GM19238 (cell line): ENCODE results near the gene ZP2.
"Not testable (repeated sequence)": the region's sequence is repeated elsewhere in the genome, so short reads cannot be mapped to it uniquely, and the experiment has no call there.

ENCODE experiments used
- DNase-seq: peaks from one replicate; pipeline ENCODE4 v3.0.0; 2011; ENCODE audit warnings: low spot score; ENCODE audit not compliant: insufficient read length

The ZP2 gene

DNA sequence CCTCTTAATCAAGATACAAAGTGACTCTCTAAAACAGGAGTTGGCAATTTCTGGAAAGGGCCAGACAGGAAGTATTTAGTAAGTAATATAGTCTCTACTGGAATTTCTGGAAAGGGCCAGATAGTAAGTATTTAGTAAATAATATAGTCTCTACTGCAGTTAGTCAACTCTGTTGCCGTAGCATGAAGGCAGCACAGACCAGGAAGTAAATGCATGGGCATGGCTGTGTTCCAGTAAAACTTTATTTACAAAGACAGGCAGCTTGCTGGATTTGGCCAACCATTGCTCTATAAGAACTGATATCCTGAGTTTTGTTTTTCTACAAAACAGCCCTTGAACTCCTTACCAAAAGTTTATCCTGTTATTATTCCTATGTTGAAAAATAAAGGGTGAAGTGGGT is 36.0 kb downstream of the ZP2 start:
- no peak for DNase-seq

DNA sequence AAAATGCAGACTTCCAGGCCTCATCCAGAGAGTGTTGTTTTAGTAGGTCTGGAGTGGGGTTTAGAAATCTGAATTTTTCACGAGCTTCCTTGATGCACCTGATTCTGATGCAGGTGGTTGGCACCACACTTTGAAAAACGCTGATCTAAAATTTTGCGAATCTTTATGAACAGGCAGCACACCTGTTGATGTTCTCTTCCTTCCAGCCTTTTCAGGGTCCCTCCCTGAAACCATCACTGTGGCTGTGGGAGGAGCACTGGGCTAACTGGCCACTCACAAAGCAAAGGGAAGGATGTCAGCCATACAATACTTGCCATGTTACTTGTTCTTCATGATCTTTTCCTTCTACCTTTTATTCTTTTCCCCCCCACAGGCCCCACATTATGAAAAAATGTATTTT is 38.7 kb downstream of the ZP2 start:
- no peak for DNase-seq

DNA sequence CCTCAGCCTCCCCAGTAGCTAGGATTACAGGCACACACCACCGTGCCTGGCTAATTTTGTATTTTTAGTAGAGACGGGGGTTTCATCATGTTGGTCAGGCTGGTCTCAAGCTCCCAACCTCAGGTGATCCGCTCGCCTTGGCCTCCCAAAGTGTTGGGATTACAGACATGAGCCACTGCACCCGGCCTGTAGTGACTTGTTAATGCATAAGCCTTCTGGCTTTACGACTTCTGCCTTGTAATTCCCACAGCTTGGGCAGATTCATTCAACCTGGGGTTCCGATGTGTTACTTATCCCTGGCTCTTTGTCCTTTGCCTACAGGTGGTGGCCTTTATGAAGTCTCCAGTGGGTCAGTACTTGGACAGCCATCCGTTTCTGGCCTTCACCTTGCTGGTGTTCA is 41.3 kb downstream of the ZP2 start:
- not testable (repeated sequence) for DNase-seq

DNA sequence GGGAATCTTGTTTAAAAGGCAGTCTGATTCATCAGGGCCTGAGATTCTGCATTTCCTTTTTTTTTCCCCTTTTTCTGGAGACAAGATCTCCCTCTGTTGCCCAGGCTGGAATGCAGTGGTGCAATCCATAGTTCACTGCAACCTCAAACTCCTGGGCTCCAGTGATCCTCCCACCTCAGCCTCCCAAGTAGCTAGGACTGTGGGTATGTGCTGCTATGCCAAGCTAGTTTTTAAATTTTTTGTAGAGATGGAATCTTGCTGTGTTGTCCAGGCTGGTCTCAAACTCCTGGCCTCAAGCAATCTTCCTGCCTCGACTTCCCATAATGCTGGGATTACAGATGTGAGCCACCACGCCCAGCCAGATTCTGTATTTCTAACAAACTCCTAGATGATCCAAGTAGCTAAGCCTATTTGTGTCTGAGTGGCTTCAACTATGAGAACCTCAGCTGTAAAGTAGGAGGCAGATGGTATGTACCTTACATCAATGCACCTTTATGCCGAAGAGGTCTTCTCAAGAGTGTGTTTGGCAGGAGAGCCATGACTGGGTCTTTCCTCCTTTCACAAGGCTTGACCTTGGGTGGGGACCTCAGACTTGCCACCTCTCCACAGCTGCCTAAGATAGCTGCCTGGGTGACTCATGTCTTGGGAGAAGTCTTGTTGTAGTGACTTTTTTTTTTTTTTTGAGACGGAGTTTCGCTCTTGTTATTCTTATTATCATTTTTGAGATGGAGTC is 42.0 kb downstream of the ZP2 start:
- DNase-seq: no peak

DNA sequence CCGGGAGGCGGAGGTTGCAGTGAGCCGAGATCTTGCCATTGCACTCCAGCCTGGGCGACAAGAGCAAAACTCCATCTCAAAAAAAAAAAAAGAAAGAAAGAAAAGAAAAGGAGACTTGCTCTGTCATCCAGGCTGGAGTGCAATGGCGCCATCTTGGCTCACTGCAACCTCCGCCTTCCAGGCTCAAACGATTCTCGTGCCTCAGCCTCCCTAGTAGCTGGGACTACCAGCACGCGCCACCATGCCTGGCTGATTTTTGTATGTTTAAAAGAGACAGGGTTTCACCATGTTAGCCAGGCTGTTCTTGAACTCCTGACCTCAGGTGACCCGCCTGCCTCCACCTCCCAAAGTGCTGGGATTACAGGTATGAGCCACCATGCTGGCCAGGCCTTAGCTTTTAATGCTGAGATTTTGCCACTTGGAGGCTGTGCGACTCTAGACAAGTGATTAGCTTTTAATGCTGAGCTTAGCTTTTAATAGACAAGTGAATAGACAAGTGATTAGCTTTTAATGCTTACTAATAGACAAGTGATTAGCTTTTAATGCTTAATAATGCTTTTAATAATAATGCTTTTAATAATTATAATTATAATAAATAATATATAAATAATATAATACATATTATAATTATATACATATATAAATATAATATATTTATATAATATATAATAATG is 43.3 kb downstream of the ZP2 start:
- DNase-seq: no peak

DNA sequence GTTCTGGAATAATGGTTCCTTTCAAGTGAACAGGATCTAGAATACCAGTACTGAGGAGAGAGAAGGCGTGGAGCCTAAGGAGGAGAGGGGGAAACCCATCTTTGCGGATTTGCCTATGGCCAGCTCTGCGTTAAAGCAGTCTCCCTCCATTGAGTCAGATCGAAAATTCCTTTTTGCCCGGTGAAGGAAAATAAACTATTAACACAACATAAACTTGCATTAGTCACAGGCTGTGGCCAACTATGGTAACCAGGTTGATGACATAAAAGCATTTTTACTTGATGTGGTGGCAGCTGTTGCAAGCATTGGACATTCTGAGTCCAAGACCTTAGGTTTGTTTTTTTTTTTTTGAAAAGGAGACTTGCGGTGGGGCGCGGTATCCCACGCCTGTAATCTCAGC is 44.0 kb downstream of the ZP2 start:
- DNase-seq: no peak

DNA sequence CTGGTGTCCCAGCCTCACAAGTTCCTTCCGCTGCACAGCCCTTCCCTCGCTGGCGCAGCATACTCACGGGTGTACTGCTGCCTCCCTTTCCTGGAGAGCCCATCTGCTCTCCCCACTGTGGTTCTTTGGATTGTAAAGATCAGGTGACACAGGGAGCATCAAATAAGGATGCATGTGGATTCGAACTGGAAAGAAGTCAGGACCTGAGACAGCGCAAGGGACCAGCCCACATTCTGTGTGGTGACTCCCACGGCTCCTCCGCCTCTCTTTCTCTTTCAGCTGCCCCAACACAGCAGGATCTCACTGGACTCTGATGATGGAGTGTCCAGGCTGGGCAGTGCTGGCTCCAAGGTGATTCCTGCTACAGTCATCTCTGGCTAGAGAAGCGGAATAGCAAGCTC is 44.8 kb downstream of the ZP2 start:
- no peak for DNase-seq

DNA sequence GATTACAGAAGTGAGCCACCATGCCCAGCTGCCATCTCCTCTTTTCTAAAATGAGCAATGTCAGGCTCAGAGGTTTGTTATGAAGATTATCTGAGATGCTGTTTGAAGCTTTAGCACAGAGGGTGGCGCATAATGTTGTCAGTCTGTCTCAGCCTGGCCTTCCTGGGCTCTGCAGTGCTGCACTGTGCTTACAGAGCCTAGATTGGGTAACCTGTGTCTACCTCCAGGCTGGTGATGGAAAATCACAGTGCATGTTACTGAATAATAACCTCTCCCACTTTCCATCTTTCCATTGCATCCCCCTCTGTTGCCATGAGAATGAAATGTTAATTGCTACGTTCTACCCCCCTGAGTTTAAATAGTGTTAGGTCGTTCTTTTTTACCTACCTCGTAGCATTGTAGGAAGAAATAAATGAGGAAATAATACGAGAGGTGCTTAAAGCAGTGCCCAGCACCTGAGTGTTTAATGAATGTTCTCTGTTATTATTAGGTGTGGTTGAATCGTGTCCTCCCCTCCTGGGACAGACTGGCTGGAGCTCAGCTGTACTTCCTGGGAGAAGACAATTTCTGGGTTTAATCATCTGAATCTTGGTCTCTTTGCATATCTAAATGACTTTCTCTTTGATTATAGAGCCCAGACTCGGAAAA is 46.7 kb downstream of the ZP2 start:
- no peak for DNase-seq

DNA sequence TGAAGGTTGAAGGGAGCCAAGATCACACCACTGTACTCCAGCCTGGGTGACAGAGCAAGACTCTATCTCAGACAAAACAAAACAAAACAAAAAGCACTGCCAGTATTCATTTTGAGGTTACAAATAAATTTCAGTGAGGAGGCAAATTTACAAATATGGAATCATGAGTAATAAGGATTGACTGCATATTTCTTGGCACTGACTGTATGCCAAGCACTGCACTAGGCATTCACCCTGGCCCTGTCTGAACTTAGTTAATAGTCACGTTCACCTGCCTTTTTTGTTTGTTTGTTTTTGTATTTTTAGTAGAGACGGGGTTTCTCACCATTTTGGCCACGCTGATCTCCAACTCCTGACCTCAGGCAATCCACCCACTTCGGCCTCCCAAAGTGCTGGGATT is 47.8 kb downstream of the ZP2 start:
- DNase-seq: no peak

DNA sequence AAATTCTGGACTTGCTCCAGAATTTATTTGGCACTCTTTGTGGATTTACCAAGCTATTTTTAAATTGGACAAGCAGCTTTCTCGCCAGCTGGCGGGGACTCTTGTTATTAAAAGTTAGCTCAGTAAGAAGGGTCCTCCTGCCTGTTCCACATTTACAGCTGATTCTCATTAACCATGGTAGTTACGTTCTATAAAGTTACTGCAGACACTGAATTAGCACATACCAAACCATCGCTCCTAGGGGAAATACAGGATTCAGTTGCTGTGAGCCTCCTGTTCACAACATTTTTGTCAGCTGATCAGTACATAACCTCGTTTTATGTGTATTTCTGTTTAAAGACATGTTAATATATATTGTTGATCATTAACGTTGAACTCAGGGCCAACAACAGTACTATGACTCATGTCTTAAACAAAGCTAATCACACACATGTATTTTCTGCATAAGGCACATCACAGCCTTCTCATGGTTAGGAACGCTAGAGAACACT is 48.7 kb downstream of the ZP2 start:
- DNase-seq: no peak

DNA sequence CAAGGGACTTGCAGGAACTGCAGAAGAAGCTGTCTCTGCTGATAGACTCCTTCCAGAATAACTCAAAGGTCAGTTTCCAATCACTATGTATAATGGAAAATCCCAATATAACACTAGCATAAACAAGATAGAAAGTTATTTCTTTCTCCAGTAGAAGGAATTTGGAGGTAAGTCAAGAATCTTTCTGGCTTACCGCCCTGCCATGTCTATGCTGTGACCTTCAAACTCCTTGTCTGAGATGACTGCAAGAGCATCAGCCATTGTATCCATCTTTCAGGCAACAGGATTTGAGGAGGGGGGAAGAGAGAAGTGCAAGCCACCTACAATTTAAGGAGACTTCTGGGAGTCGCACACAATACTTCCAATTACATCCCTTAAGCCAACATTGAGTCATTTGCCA is 50.2 kb downstream of the ZP2 start:
- no peak for DNase-seq

DNA sequence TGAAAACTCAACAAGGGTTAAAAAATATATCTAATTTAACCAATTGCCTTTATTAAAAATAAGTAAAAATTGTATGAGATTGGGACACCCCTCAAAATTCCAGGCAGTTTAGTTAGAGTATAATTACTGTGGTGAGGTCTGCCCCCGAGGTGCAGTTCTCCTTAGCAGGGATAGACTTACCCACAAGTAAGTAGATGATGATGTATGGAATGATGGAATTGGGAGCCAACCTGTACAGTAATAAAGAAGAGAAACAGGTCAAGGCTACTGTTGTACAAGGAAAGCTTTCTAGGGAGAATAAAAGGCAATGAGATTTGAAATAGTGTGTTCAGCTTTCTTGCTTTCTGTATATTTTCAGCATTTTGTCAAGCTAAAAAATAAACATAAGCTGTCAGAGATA is 51.1 kb downstream of the ZP2 start:
- no peak for DNase-seq

DNA sequence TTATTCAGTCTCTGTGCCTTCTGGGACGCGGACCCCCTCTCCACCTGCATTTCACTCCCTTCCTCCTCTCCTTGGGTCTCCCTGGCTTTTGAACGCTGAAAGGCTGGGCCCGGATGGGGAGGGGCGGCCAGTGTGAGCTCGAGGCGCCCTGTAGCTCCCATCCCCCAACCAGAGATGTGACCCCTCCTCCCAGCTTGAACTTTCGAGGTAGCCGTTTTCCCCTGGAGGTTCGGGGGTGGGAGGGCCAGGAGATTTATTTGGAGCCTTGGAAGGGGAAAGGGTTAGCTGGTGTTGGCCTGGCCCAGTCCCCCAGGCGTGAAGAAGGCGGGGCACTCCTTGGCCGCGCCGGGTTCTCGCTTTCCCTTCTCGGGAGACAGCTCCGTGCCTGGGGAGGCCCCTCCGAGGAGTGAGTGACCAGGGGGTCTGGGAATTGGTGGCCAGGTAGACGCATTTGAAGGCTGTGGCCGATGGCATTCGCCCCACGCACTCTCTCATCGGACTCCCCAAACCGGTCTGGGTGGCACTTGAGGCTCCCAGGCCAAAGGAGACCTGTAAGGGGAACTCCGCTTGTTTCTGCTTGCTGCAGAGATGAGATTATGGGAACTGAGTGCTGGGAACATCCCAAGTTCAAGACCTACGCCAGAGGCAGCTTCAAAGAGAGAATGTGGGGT is 52.0 kb downstream of the ZP2 start:
- DNase-seq: peak; percentile 32

DNA sequence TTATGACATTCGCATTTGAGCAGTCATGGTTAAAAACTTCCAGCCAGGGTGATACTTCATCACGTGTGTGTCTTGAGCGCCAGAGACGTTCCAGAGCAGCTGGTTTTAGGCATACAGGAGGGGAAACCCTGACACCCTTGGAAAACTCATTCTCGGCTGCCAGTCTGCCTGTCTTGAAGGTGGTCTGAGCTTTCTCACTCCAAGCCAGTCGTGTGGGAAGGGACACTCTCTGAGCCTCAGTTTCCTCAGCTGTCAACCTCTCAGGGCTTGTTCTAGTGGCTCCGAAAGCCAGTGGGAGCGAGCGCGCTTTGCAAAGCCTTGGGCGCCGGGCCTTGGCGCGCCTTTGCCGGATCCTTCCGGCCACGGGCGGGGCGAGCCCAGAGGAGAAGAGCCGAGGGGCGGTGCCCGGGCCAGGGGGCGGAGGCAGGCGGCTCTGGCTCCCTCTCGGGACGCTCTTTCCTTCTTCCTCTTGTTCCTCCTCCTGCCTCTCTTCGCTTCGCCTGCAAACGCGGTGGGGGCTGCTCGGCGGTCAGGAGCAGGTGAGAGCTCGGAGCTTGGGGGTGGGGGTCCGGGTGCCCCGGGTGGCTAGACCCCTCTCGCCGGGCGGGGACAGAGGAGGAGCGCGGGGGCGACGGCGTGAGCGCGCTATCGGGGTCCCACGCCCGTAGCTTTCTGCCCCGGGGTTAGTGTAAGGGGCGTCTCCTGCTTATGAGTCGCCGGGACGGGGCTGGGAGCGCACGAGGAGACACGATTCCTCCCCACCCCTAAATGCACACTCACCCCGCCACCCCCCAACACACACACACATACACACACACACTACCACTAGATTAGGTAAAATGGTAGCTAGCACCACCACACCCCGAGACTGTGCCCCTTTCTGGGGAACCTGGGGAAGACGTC is 52.9 kb downstream of the ZP2 start, which contains the start of gene LDAF1:
LDAF1 (plus strand) TSS at position 467 of the 903 bp plus-strand sequence. CDS start 2,509 bp downstream, outside the sequence.
- peak; percentile 91 for DNase-seq

DNA sequence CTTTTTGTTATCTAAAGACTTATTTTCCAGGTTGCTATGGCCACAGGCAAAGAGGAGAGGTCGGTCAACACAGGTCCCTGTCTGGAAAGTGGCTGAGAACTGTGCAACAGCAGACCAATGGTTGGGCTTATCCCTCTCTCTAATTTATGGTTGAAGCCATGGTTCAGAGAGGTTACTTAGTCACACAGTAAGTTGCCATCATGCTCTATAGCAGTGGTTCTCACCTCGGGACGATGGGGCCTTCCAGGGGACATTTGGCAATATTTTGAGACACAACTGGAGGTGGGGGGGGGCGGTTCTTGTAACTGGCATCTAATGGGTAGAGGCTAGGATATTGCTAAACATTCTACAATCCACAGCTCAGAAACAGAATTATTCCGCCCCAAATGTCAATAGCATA is 53.7 kb downstream of the ZP2 start:
- DNase-seq: no peak

DNA sequence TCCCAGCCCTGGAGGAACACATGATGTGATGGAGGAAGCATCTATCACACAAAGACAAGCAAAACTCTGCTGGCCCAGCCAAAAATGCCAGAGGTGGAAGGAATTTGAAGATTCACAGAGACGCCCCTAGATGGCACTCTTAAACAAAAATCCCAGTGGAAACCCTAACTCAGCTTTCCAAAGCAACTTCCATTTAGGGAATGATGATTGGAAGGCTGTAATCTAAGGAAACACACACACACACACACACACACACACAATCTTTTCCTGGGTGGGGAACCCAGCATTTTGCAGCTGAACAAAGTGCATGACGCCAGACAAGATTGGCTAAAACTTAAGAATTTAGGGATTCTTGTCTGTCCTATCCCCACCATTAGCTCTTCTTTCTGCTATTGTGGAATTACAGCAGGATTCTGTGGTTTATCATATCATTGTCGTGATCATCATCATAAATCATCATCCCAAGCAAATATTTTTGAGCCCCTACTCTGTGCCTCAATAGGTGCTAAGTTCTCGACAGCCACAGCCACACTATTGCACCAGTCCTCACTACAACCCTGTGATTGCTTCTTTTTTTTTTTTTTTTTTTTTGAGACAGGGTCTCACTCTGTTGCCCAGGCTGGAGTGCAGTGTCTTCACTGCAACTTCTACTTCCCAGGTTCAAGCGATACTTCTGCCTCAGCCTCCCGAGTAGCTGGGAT is 54.5 kb downstream of the ZP2 start:
- DNase-seq: peak; percentile 27

DNA sequence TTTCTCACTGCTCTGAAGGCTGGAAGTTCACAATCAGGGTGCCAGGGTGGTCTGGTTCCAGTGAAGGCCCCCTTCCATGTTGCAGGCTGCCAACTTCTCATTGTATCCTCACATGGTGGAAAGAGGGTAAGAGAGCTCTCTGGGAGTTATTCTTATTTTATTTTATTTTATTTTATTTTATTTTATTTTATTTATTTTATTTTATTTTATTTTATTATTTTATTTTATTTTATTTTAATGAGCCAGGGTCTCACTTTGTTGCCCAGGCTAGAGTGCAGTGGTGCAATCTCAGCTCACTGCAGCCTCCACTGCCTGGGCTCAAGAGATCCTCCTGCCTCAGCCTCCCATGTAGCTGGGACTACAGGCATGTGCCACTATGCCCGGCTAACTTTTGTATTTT is 55.4 kb downstream of the ZP2 start:
- not testable (repeated sequence) for DNase-seq

DNA sequence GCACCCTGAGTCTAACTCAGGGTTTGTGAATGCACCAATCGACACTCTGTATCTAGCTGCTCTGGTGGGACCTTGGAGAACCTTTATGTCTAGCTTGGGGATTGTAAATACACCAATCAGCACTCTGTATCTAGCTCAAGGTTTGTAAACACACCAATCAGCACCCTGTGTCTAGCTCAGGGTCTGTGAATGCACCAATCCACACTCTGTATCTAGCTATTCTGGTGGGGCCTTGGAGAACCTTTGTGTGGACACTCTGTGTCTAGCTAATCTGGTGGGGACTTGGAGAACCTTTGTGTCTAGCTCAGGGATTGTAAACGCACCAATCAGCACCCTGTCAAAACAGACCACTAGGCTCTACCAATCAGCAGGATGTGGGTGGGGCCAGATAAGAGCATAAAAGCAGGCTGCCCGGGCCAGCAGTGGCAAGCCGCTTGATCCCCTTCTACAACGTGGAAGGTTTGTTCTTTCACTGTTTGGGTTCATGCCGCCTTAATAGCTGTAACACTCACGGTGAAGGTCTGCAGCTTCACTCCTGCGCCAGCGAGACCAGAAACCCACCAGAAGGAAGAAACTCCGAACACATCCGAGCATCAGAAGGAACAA is 58.1 kb downstream of the ZP2 start:
- DNase-seq: not testable (repeated sequence)

DNA sequence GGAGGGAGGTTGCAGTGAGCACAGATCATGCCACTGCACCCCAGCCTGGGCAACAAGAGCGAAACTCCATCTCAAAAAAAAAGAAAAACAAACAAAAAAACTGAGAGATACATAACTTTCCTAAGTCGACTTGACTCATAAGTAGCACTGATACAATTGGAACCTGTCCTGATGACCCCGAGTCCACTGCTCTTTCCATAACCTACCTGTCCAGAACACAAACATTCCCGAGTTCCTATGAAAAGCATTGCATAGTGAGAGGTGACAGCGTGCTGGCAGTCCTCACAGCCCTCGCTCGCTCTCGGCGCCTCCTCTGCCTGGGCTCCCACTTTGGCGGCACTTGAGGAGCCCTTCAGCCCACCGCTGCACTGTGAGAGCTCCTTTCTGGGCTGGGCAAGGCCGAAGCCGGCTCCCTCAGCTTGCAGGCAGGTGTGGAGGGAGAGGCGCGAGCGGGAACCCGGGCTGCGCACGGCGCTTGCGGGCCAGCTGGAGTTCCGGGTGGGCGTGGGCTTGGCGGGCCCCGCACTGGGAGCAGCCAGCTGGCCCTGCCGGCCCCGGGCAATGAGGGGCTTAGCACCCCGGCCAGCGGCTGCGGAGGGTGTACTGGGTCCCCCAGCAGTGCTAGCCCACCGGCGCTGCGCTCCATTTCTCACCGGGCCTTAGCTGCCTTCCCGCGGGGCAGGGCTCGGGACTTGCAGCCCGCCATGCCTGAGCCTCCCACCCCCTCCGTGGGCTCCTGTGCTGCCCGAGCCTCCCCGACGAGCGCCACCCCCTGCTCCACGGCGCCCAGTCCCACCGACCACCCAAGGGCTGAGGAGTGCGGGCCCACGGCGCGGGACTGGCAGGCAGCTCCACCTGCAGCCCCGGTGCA is 59.0 kb downstream of the ZP2 start:
- not testable (repeated sequence) for DNase-seq
